Stimulated activated CD8-positive, alpha-beta memory T cell treated with anti-CD3 and anti-CD28 coated beads, Interleukin-7, amount 100 ng/mL, for 48 hours (primary cell): ENCODE results near the gene ESR1.
"Not testable (repeated sequence)": the region's sequence is repeated elsewhere in the genome, so short reads cannot be mapped to it uniquely, and the experiment has no call there.

Experiments used
- DNase-seq, 2 donors: peaks; one replicate each; pipeline ENCODE4 v3.0.0-alpha.2; 2020; ENCODE audit warnings: low read depth in 1 of 2; ENCODE audit errors: extremely low read depth in 1 of 2

Gene ESR1

GRCh38 chr6:152050451-152051195 is 243.1 kb downstream of the ESR1 start:
- no peak for DNase-seq

DNA sequence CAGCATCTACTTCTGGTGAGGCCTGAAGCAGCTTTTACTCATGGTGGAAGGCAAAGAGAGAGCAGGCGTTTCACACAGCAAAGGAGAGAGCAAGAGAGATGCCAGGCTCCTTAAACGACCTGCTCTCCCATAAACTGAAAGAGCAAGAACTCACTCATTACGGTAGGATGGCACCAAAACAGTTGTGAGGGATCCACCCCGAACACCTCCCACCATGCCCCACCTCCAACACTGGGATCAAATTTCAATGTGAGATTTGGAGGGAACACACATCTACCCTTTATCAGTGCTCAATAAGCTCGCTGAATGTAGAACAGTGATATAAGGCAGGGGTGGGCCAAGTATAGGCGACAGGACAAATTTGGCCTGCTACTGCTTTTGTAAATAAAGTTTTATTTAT is 244.6 kb downstream of the ESR1 start:
- DNase-seq: no peak

DNA sequence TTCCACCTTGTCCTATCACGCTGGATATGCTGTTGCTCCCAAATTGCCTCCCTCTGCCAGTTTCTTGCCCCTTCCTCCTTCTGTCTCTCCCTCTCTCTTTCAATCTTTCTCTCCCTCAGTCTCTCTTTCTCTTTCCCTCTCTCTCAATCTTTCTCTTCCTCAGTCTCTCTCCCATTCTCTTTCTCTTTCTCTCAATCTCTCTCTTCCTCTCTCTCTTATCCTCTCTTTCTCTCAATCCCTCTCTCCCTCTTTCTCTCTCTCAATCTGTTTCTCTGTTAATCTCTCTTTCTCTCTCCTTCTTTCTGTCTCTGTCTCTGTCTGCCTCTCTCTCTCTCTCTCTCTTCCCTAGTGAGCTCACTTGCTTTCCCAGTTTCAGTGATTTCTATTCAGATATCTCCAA is 245.8 kb downstream of the ESR1 start:
- DNase-seq: no peak

DNA sequence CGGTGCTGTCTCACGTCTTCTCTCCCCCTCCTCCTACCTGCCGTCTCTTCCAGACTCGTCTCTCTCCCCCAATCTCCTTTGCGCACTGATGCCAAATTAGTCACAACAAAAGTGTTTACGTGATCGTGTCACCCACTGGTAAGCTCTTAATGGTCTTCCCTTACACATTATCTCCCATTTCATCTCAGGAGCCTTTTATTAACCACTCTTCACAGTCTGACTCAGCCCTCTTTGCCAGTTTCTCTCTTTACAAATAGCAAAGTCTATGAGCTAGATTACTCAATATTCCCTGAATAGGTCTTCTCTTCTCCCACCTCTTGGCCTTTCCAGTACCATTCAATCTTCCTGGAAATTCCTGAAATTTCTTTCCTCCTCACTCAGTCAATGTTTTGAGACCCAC is 247.0 kb downstream of the ESR1 start:
- no peak for DNase-seq

- no peak for DNase-seq
Measured at GRCh38 chr6:152055517-152055916, 248.0 kb downstream of the ESR1 start.

DNA sequence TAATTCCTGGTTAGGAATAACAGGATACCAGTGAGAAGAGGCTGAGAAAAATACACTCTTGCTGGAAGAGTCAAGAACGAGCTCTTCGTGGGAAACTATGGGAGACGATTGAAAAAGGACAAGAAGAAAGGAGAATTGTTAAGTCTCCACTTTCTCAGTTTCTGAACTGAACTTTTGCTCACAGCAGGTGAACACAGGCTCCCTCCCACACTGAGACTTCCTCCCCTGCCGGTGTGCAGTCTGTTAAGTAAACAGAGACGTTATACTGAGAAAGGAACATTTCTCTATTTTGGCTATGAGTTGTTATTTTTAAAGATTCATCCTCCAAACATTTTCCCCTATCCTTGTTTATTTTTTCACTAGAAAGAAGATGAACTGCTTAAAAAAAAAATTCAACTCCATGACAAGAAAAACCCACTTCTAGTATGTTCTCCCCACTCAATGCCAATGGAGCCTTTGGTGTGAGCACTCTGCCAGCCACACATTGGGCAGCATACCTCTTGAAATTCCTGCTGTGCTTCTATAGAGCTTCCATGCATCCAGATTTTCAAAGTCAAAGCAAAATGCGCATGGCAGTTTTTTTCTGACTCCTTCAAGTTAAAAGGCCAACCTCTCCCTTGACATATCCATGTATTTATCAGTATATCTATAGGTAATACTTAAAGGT is 250.5 kb downstream of the ESR1 start:
- no peak for DNase-seq

GRCh38 chr6:152059909-152060308 is 252.4 kb downstream of the ESR1 start:
- DNase-seq: no peak

- DNase-seq: no peak
Measured at GRCh38 chr6:152062476-152062875, 255.0 kb downstream of the ESR1 start.

GRCh38 chr6:152063170-152063921 is 255.9 kb downstream of the ESR1 start:
- DNase-seq: no peak

GRCh38 chr6:152068622-152069261 is 261.3 kb downstream of the ESR1 start:
- DNase-seq: no peak

DNA sequence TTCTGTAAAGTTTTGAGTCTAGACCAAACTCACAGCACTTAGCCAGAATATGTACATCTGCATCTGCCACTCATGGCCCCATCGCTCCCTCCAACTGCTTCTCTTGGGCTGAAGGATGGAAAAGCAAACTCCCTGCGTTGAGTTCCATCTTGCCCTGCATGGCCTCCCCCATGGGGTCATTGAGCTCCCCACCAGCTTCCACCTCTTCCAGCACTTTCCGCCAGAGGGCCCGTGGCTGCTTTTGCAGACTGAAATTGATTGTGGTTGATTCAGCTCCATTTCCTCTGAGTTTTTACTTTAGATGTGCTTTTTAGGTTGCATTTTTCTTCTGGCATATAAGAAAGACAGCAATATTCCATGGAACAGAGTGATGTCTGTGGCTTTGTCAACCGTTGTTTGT is 263.1 kb downstream of the ESR1 start:
- DNase-seq: no peak

DNA sequence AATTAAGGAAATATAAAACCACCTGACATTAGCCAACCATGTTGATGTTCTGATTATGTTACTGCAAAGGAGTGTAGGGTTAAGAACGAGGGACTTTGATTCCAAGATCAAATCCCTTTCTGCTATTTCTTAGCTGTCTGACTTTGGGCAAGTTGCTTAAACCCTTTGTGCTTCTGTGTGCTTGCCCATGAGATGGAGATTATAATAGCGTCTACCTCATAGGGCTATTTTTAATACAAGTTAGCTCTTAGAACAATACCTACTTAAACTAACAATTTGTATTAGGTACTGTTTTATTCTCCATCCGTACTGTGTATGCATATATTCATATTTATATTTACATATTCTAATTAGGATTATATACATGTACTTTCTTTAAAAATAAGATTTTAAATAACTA is 263.8 kb downstream of the ESR1 start:
- DNase-seq: no peak

GRCh38 chr6:152071843-152072242 is 264.4 kb downstream of the ESR1 start:
- DNase-seq: no peak

GRCh38 chr6:152076242-152076641 is 268.8 kb downstream of the ESR1 start:
- DNase-seq: not testable (repeated sequence)

DNA sequence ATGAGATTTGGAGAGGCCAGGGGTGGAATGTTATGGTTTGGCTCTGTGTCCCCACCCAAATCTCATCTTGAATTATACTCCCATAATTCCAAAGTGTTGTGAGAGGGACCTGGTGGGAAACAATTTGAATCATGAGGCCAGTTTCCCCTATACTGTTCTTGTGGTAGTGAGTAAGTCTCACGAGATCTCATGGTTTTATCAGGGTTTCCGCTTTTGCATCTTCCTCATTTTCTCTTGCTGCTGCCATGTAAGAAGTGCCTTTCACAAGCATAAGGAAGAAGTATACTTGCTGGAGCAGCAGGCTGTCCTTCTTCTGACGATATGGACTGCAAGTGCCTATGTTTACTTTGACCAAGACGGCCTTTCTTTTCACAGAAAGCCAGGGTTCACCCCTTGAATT is 270.5 kb downstream of the ESR1 start:
- no peak for DNase-seq

DNA sequence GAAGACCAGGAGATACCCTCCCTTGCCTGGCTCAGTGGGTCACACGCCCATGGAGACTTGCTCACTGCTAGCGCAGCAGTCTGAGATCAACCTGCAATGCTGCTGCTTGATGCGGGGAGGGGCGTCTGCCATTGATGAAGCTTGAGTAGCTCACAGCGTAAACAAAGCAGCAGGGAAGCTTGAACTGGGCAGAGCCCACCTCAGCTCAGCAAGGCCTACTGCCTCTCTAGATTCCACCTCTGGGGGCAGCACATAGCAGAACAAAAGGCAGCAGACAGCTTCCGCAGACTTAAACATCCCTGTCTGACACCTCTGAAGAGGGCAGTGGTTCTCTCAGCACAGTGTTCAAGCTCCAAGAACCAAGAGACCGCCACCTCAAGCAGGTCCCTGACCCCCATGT is 271.3 kb downstream of the ESR1 start:
- DNase-seq: no peak

GRCh38 chr6:152085451-152085921 is 278.0 kb downstream of the ESR1 start:
- DNase-seq: no peak

- no peak for DNase-seq
Measured at GRCh38 chr6:152086223-152086873, 278.9 kb downstream of the ESR1 start.

DNA sequence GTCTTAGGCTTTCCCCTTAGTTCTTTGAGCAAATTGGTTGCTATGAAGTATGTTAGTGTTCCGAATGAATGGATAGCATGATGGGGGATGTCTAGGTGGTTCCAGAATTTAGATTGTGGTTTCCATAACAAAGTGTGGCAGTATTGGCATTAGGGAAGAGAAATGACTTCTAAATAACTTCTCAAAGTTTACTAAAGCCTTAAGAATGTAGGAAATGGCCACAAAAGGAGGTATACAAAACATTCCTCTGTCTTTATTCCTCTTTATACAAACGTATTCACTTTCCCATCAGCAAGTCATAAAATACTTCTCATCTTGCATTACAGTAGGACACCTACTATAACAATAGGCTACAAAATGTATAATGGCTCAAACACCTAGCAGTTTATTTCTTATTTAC is 279.6 kb downstream of the ESR1 start:
- DNase-seq: no peak

GRCh38 chr6:152087701-152088100 is 280.2 kb downstream of the ESR1 start:
- DNase-seq: no peak

DNA sequence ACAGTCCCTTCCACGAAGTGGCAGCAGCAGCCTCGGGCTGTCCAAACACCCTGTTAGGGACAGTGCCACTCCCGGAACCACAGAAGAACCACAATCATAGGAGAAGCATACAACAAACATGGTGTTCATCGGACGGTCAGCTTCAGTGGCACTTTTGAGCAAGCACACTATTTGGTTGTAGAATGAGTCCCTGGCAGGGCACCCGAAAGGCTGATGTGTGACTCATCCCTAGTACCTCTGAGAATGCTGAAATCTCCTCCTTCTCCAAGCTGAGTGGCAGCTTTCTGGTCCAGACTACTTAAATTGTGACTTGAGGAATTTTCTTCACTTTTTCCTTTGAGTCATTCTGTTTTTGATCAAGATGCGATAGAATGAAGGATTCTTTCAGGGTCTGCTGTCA is 282.5 kb downstream of the ESR1 start:
- DNase-seq: no peak
